Epithelial cell of umbilical artery (primary cell): ENCODE results near the gene COX6A2. TPM values are rescaled to one million over a fixed set of nuclear protein-coding genes. Genes with fewer than 3 reads are reported as not detected.

ENCODE experiments used
- total RNA-seq: library from RNA; depleted of rRNA; stranded (reverse); fragments of >200 nt; gene quantifications from 2 replicates; pipeline ENCODE4 v1.2.3, GENCODE V29; 2014

The COX6A2 gene
- not detected in 2 replicates for total RNA-seq

DNA sequence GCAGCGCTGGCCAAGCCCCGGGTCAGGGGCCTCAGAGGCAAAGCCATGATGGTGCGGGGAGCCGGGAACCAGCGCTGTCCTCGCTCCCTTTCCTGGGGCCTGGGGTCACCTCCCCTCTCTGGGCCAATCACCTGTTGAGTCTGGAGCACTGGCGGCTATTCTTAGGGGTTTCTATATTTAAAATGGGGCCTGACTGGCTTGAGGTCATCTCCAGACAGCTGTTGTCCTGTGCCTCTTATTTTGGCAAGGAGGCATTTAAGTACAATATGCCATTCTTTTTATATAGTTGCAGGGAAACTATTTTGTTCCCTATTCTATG is at the start of gene COX6A2:
COX6A2 (minus strand) TSS at position 82 of the 319 bp plus-strand sequence; CDS start at position 47, 35 bp downstream.

DNA sequence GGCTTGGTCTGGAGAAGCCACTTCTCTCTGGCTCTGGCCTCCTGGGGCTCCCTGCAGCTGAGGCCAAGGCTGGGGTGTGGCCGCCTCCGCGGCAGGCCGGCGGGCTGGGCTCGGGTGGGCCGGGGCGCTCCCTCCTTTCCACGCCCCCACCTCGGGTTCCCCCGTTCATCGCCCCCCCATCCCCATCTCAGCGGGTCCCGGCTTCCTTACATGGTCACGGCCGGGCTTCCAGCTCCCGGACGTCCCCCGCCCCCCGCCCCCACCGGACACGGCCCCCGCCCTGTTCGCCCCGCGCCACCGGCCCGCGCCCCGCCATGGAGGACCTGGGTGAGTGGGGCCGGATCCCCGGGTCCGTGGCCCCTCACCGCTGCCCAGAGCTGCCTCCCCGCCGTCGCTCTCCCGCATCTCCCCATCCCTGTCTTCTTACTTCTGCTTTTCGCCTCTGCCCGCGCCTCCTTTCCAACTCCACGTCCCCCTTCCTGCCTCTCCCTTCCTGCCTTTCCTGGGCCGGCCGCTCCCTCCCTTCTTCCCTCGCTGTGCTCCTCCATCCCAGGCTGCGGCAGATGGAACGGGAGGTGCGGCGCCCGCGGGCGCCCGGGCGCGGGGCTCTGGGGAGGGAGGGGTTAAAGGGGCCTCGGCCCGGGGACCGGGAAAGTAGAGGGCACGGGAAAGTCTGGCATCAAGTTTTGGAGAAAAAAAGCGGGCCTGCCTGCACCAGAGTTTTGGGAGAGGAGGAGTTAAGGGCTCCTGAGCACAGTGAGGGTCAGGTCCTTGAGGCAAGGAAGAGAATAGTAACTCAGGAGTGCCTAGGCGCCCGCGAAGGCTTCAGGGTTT is 43.9 kb upstream of the COX6A2 start, which contains the start of gene TGFB1I1:
TGFB1I1 (plus strand) TSS at position 278 of the 834 bp plus-strand sequence; CDS start at position 315, 37 bp downstream.

DNA sequence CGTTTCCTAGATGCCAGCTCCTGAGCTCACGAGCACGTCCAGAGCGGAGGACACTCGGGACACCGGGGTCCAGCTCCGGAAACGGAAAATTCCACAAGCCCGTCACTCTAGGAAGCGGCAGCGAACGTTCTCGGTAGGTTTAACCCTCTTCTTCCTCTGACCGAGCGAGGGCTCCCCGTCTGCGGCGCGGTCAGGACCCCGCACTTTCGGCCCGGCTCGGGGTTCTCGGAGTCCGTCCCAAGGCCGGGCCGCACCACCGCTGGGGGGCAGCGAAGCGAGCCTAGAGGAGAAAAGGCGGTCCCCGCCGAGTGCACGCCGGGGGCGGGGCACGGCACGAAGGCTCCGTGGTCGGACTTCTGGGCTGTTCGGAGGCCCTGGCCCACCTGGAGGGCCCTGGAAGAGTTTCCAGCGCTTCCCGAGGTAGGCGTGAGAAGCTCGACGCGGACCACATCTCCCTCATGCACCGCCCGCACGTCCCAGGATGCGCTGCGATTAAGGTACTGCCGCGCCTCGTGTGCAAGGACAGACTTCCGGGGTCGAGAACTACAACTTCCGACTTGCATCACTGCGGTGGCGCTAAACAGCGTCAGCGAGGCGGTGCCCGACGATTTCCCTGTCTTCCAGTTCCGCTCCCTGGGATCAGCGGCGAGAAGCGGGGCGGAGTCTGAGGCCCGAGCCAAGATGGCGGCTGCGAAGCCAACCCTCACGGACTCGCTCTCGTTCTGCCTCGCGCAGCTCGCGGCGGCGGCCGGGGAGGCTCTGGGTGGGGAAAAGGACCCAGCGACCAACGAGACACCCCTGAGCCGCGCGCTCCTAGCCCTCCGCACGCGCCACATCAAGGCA is 30.9 kb upstream of the COX6A2 start, which contains the start of gene ARMC5:
ARMC5 (plus strand) TSS at position 658 of the 843 bp plus-strand sequence; CDS start at position 682, 24 bp downstream.

GRCh38 chr16:31393056-31393455 is 35.1 kb downstream of the COX6A2 start, which contains the start of gene ITGAD:
Gene ITGAD, plus strand, starts transcription at chr16:31393335. Its CDS starts 26 bp downstream, at chr16:31393361.

Other genes starting within 250 kb of the COX6A2 start
- 59.9 and 74.4 TPM in 2 replicates for gene FUS, start 248.2 kb downstream of the COX6A2 start, total RNA-seq
- gene PYCARD, start 225.6 kb downstream of the COX6A2 start, total RNA-seq, result 41.6 and 95.5 TPM in 2 replicates
- gene TRIM72, start 214.2 kb downstream of the COX6A2 start, total RNA-seq, result not detected in 2 replicates
- not detected in 2 replicates for gene PYDC1, start 211.2 kb downstream of the COX6A2 start, total RNA-seq
- not detected in 2 replicates for gene ITGAM, start 168.4 kb downstream of the COX6A2 start, total RNA-seq
- gene ITGAX, start 73.2 kb downstream of the COX6A2 start, total RNA-seq, result 0.76 and 1.3 TPM in 2 replicates
- not detected in 2 replicates for gene ITGAD, start 35.0 kb downstream of the COX6A2 start, total RNA-seq
- under 0.01 and 0.15 TPM in 2 replicates for gene ZNF843, start 14.4 kb upstream of the COX6A2 start, total RNA-seq
- 10.9 and 13.0 TPM in 2 replicates for gene ARMC5, start 31.1 kb upstream of the COX6A2 start, total RNA-seq
- 24.8 and 42.6 TPM in 2 replicates for gene TGFB1I1, start 43.8 kb upstream of the COX6A2 start, total RNA-seq
- gene SLC5A2, start 54.8 kb upstream of the COX6A2 start, total RNA-seq, result not detected in 2 replicates
- gene RUSF1, start 80.0 kb upstream of the COX6A2 start, total RNA-seq, result 27.7 and 42.6 TPM in 2 replicates
- gene AHSP, start 99.5 kb upstream of the COX6A2 start, total RNA-seq, result not detected in 2 replicates